ENCODE measurements around the gene SART3. TPM values are rescaled to one million over a fixed set of nuclear protein-coding genes. Genes with fewer than 3 reads are reported as not detected.
A peak's percentile ranks its signal among the peaks of the same experiment; 100 is the strongest.

Gene SART3
- total RNA-seq, 1 donor from 2014 or later = 34.8 TPM

- DNase-seq (ENCODE audit: low spot score) = no peak
- no peaks in the 10 kb centered on the region for H3K27me3 Mint-ChIP-seq (ENCODE audit: low read depth)
- TF ChIP-seq CTCF (IDR thresholded peaks at IDR 0.05) = no peak
- H3K36me3 Mint-ChIP-seq (ENCODE audit: low read depth) = peaks cover 38% of the 10 kb centered on the region
- H3K9me3 Mint-ChIP-seq (ENCODE audit: low read depth) = no peaks in the 10 kb centered on the region
- H3K27ac Mint-ChIP-seq (ENCODE audit: unreplicated experiment) = no peak overlapping the region
- H3K4me1 Mint-ChIP-seq (ENCODE audit: low read depth) = peaks cover 4% of the 10 kb centered on the region
- no peak overlapping the region for H3K4me3 Mint-ChIP-seq (ENCODE audit: unreplicated experiment)
Observed at GRCh38 chr12:108523365-108523764, 37.6 kb downstream of the SART3 start.

- Mint-ChIP-seq H3K36me3 (ENCODE audit: low read depth) (peaks cover 20% of the 10 kb centered on the region), H3K4me1 (ENCODE audit: low read depth) (peaks cover 24% of the 10 kb centered on the region), H3K27me3 (ENCODE audit: low read depth) (no peaks in the 10 kb centered on the region), H3K4me3 (ENCODE audit: unreplicated experiment) (no peak overlapping the region), H3K9me3 (ENCODE audit: low read depth) (no peaks in the 10 kb centered on the region), H3K27ac (ENCODE audit: unreplicated experiment) (no peak overlapping the region)
- DNase-seq (ENCODE audit: low spot score) = no peak
- TF ChIP-seq CTCF (IDR thresholded peaks at IDR 0.05) = peak; percentile 49
Observed at GRCh38 chr12:108519558-108519957, 41.4 kb downstream of the SART3 start.

GRCh38 chr12:108518716-108519496 lies 42.1 kb downstream of the SART3 start:
- peaks cover 26% of the 10 kb centered on the region for H3K4me1 Mint-ChIP-seq (ENCODE audit: low read depth)
- H3K36me3 Mint-ChIP-seq (ENCODE audit: low read depth) = peaks cover 15% of the 10 kb centered on the region
- no peak overlapping the region for H3K27ac Mint-ChIP-seq (ENCODE audit: unreplicated experiment)
- no peak for TF ChIP-seq CTCF (IDR thresholded peaks at IDR 0.05)
- no peak overlapping the region for H3K4me3 Mint-ChIP-seq (ENCODE audit: unreplicated experiment)
- DNase-seq (ENCODE audit: low spot score) = no peak
- no peaks in the 10 kb centered on the region for H3K27me3 Mint-ChIP-seq (ENCODE audit: low read depth)
- no peaks in the 10 kb centered on the region for H3K9me3 Mint-ChIP-seq (ENCODE audit: low read depth)

GRCh38 chr12:108518101-108518715 lies 42.8 kb downstream of the SART3 start:
- Mint-ChIP-seq H3K36me3 (ENCODE audit: low read depth) (peaks cover 13% of the 10 kb centered on the region), H3K4me3 (ENCODE audit: unreplicated experiment) (no peak overlapping the region)

More at GRCh38 chr12:108518101-108518715, 42.8 kb downstream of the SART3 start:
- no peak for DNase-seq (ENCODE audit: low spot score)
- Mint-ChIP-seq H3K4me1 (ENCODE audit: low read depth) (peaks cover 26% of the 10 kb centered on the region), H3K27me3 (ENCODE audit: low read depth) (no peaks in the 10 kb centered on the region), H3K9me3 (ENCODE audit: low read depth) (no peaks in the 10 kb centered on the region), H3K27ac (ENCODE audit: unreplicated experiment) (no peak overlapping the region)
- no peak for TF ChIP-seq CTCF (IDR thresholded peaks at IDR 0.05)

All from chondrocyte (in vitro differentiated cells).